Thymus (tissue), 11 donors: ENCODE results near the gene LEO1. TPM values are rescaled to one million over a fixed set of nuclear protein-coding genes. Genes with fewer than 3 reads are reported as not detected.

ENCODE experiments used
- DNase-seq, 9 donors: peaks; one replicate each; pipeline ENCODE4 v3.0.0-alpha.2; 2013; ENCODE audit warnings: low spot score in 9 of 9, low read depth in 6 of 9, missing footprints in 1 of 9
- H3K27ac ChIP-seq, 2 donors: one replicate each; pipeline ENCODE4 v1.5.1; 2013; ENCODE audit warnings: control low read depth in 1 of 2, low read depth in 1 of 2, low read length in 1 of 2, mild to moderate bottlenecking in 1 of 2, moderate library complexity in 1 of 2
- H3K27me3 ChIP-seq, 2 donors: one replicate each; pipeline ENCODE4 v1.5.1; 2013; ENCODE audit warnings: low read length in 1 of 2; ENCODE audit not compliant: control insufficient read depth in 2 of 2, insufficient read depth in 1 of 2
- H3K36me3 ChIP-seq, 2 donors: one replicate each; pipeline ENCODE4 v1.5.1; 2013; ENCODE audit warnings: low read length in 1 of 2, mild to moderate bottlenecking in 1 of 2, moderate library complexity in 1 of 2; ENCODE audit not compliant: control insufficient read depth in 2 of 2, insufficient read depth in 2 of 2
- H3K4me1 ChIP-seq, 2 donors: one replicate each; pipeline ENCODE4 v1.5.1; 2013; ENCODE audit warnings: low read length in 2 of 2; ENCODE audit not compliant: control insufficient read depth in 2 of 2, insufficient read depth in 2 of 2
- H3K4me3 ChIP-seq, 2 donors: one replicate each; pipeline ENCODE4 v1.5.1; 2013; ENCODE audit warnings: low read length in 2 of 2, control low read depth in 1 of 2, mild to moderate bottlenecking in 1 of 2
- H3K9me3 ChIP-seq, 2 donors: one replicate each; pipeline ENCODE4 v1.5.1; 2013; ENCODE audit warnings: low read length in 1 of 2, mild to moderate bottlenecking in 1 of 2; ENCODE audit not compliant: control insufficient read depth in 2 of 2, insufficient read depth in 1 of 2
- WGBS: extraction: QIAGEN DNeasy Blood & Tissue Kit; methylation state at CpG from one replicate; pipeline ENCODE4 v1.1.7; 2013; 5-methylcytosine and 5-hydroxymethylcytosine counted together
- polyA plus RNA-seq: library from polyadenylated mRNA; stranded (reverse); fragments of 200-250 nt; gene quantifications from one replicate; pipeline ENCODE4 v1.2.3, GENCODE V29; 2013
- total RNA-seq: library from RNA; stranded (reverse); fragments of 120-200 nt; gene quantifications from one replicate; pipeline ENCODE4 v1.2.4, GENCODE V29; 2013
- donor health status: healthy.

Gene LEO1
- total and polyA plus RNA-seq, 2 donors = 12.5 to 26.8 TPM

GRCh38 chr15:51926809-51927208 is 44.8 kb downstream of the LEO1 start:
- Histone ChIP-seq H3K4me1 (peaks cover 2 to 7% of the 10 kb centered on the region in 2 donors), H3K27me3 (no peaks in the 10 kb centered on the region), H3K27ac (no peak overlapping the region), H3K36me3 (peaks cover 12 to 20% of the 10 kb centered on the region in 2 donors), H3K9me3 (no peaks in the 10 kb centered on the region), H3K4me3 (no peak overlapping the region)
- WGBS = over 99% methylated on average over 3 of the region's 3 CpGs
- DNase-seq = no peak

GRCh38 chr15:51924156-51925068 is 47.2 kb downstream of the LEO1 start:
- Histone ChIP-seq H3K4me3 (no peak overlapping the region), H3K9me3 (no peaks in the 10 kb centered on the region), H3K27ac (no peak overlapping the region), H3K4me1 (no peaks in the 10 kb centered on the region), H3K27me3 (no peaks in the 10 kb centered on the region), H3K36me3 (peaks cover 21 to 30% of the 10 kb centered on the region in 2 donors)
- WGBS = 97% methylated on average over 11 of the region's 11 CpGs
- DNase-seq = no peak

GRCh38 chr15:51917493-51917892 is 54.1 kb downstream of the LEO1 start:
- 96% methylated on average over 2 of the region's 2 CpGs for WGBS
- Histone ChIP-seq H3K4me1 (no peaks in the 10 kb centered on the region), H3K27me3 (no peaks in the 10 kb centered on the region), H3K36me3 (peaks cover 24 to 31% of the 10 kb centered on the region in 2 donors), H3K9me3 (peaks cover 0 to 3% of the 10 kb centered on the region in 2 donors), H3K4me3 (no peak overlapping the region), H3K27ac (no peak overlapping the region)
- DNase-seq = peak in 4 of 9 donors; percentile 3 to 31 (median 12)

- Histone ChIP-seq H3K27ac (no peak overlapping the region), H3K4me3 (no peak overlapping the region), H3K27me3 (no peaks in the 10 kb centered on the region), H3K36me3 (peaks cover 21% of the 10 kb centered on the region in 2 donors), H3K4me1 (no peaks in the 10 kb centered on the region), H3K9me3 (peaks cover 0 to 3% of the 10 kb centered on the region in 2 donors)
- no peak for DNase-seq
- WGBS = 99% methylated on average over 3 of the region's 3 CpGs
Observed at GRCh38 chr15:51912528-51912927, 59.0 kb downstream of the LEO1 start.

GRCh38 chr15:51909584-51909983 is 62.0 kb downstream of the LEO1 start:
- DNase-seq = no peak
- Histone ChIP-seq H3K27me3 (no peaks in the 10 kb centered on the region), H3K4me1 (no peaks in the 10 kb centered on the region), H3K9me3 (peaks cover 0 to 3% of the 10 kb centered on the region in 2 donors), H3K4me3 (no peak overlapping the region), H3K27ac (no peak overlapping the region), H3K36me3 (peaks cover 20 to 26% of the 10 kb centered on the region in 2 donors)
- WGBS = 97% methylated on average over 2 of the region's 2 CpGs

DNA sequence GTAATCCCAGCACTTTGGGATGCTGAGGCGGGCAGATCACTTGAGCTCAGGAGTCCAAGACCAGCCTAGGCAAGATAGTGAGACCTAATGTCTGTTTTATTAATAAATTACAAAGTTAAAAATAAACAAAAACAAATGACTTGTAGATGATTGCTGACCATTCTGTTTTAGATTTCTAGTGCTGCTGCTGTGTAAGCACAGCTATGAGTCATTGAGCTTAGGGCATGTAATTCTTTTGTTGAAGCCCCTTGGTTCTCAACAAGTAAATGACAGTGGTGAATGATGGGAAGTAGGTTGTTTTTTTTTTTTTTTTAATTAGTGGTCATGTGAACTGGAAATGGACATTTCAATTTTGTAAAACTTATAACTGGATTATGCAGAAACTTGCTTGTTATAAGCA is 63.3 kb downstream of the LEO1 start:
- Histone ChIP-seq H3K27me3 (no peaks in the 10 kb centered on the region), H3K27ac (no peak overlapping the region), H3K4me1 (no peaks in the 10 kb centered on the region), H3K4me3 (no peak overlapping the region), H3K36me3 (peaks cover 21 to 24% of the 10 kb centered on the region in 2 donors), H3K9me3 (peaks cover 0 to 3% of the 10 kb centered on the region in 2 donors)
- no peak for DNase-seq
- WGBS = 99% methylated on average over 1 of the region's 1 CpG

- Histone ChIP-seq H3K4me3 (no peak overlapping the region), H3K36me3 (peaks cover 21 to 27% of the 10 kb centered on the region in 2 donors), H3K9me3 (no peaks in the 10 kb centered on the region), H3K4me1 (no peaks in the 10 kb centered on the region), H3K27ac (no peak overlapping the region), H3K27me3 (no peaks in the 10 kb centered on the region)
- WGBS = 98% methylated on average over 8 of the region's 8 CpGs
- no peak for DNase-seq
Observed at GRCh38 chr15:51907136-51907862, 64.3 kb downstream of the LEO1 start.

DNA sequence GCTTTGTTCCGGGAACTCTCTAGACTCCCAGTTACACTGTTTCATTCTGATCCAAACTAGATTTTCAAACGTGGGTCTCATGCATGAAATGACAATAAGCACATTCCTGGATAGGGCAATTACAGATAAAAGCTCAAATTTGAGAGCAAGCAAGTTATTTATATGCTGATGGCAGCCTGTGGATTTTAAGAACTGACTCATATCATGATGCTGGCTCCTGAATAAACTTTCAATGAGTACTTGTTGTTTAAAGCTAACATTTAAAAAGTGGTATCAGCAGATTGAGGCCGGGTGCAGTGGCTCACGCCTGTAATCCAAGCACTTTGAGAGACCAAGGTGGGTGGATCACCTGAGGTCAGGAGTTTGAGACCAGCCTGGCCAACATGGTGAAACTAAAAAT is 66.6 kb downstream of the LEO1 start:
- Histone ChIP-seq H3K27ac (no peak overlapping the region), H3K27me3 (no peaks in the 10 kb centered on the region), H3K9me3 (no peaks in the 10 kb centered on the region), H3K36me3 (peaks cover 25 to 44% of the 10 kb centered on the region in 2 donors), H3K4me3 (no peak overlapping the region), H3K4me1 (no peaks in the 10 kb centered on the region)
- DNase-seq = no peak
- 93% methylated on average over 4 of the region's 4 CpGs for WGBS

DNA sequence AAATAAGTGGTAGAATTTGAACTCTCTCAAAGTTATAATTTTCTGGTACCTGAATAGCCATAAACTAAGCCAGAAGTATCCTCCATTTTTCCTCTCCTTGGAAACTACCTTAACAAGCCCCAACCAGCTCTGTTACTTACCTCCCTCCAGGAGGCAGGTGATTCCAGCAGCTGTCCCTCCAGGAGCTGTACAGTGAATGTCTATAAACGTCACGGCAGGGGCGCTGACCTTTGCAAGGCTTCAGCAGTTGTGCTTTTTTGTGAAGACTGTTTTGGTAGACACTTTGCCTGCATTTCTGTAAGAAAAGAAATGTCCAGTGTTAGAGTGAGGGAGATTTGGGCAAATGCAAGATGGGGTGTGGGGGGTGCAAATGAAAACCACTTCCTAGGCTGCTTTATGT is 67.2 kb downstream of the LEO1 start:
- H3K27ac ChIP-seq = no peak overlapping the region
- H3K27me3 ChIP-seq = no peaks in the 10 kb centered on the region
- H3K9me3 ChIP-seq = no peaks in the 10 kb centered on the region
- no peak overlapping the region for H3K4me3 ChIP-seq
- H3K36me3 ChIP-seq = peaks cover 24 to 45% of the 10 kb centered on the region in 2 donors
- 95% methylated on average over 3 of the region's 3 CpGs for WGBS
- no peaks in the 10 kb centered on the region for H3K4me1 ChIP-seq
- DNase-seq = no peak
